Karpas-422 (cell line): Measurements from ENCODE around the gene IBTK. TPM values are rescaled to one million over a fixed set of nuclear protein-coding genes. Genes with fewer than 3 reads are reported as not detected.
A peak's percentile ranks its signal among the peaks of the same experiment; 100 is the strongest.

Experiments used
- DNase-seq: peaks from one replicate; pipeline ENCODE4 v3.0.0-alpha.2; 2015
- H2AFZ ChIP-seq: fragments of 200-600 bp; sonication (generic); 2 replicates; pipeline ENCODE4 v1.6.1; 2014; ENCODE audit warnings: antibody characterized with exemption, low read length, mixed read lengths
- H3K27ac ChIP-seq: fragments of 200-600 bp; sonication (generic); 2 replicates; pipeline ENCODE4 v1.5.1; 2014; ENCODE audit warnings: mild to moderate bottlenecking, low read length, moderate library complexity
- H3K27me3 ChIP-seq: fragments of 200-600 bp; sonication (generic); 2 replicates; pipeline ENCODE4 v1.6.1; 2014; ENCODE audit warnings: low read length, mixed read lengths
- H3K36me3 ChIP-seq: fragments of 200-600 bp; sonication (generic); 2 replicates; pipeline ENCODE4 v1.6.1; 2014; ENCODE audit warnings: low read length, mixed read lengths; ENCODE audit not compliant: insufficient read depth
- H3K4me1 ChIP-seq: fragments of 200-600 bp; sonication (generic); 2 replicates; pipeline ENCODE4 v1.6.1; 2014; ENCODE audit warnings: mild to moderate bottlenecking, low read length, mixed read lengths
- H3K4me2 ChIP-seq: fragments of 200-600 bp; sonication (generic); 2 replicates; pipeline ENCODE4 v1.6.1; 2014; ENCODE audit warnings: low read length, low read depth, mild to moderate bottlenecking; ENCODE audit not compliant: poor library complexity, severe bottlenecking
- H3K4me3 ChIP-seq: fragments of 200-600 bp; sonication (generic); 2 replicates; pipeline ENCODE4 v1.5.1; 2014; ENCODE audit warnings: mild to moderate bottlenecking, antibody characterized with exemption, low read length, mixed read lengths
- H3K79me2 ChIP-seq: fragments of 200-600 bp; sonication (generic); 2 replicates; pipeline ENCODE4 v1.6.1; 2014; ENCODE audit warnings: mild to moderate bottlenecking, low read length, mixed read lengths
- H3K9ac ChIP-seq: fragments of 200-600 bp; sonication (generic); 2 replicates; pipeline ENCODE4 v1.6.0; 2014; ENCODE audit warnings: low read length
- H3K9me2 ChIP-seq: fragments of 200-600 bp; sonication (generic), shearing (Covaris generic); replicated peaks from 2 replicates; pipeline ENCODE4 v1.6.0; 2014; ENCODE audit warnings: mild to moderate bottlenecking, low read length, moderate library complexity; ENCODE audit not compliant: insufficient read depth
- H3K9me3 ChIP-seq: fragments of 300-700, 200-600 bp; sonication (generic); 2 replicates; pipeline ENCODE4 v1.6.1; 2014; ENCODE audit warnings: low read length, mixed read lengths
- H4K20me1 ChIP-seq: fragments of 200-600 bp; sonication (generic); 2 replicates; pipeline ENCODE4 v1.6.1; 2014; ENCODE audit warnings: mild to moderate bottlenecking, antibody characterized with exemption, low read length, low read depth; ENCODE audit not compliant: insufficient read depth
- total RNA-seq: library from RNA; depleted of rRNA; stranded (reverse); fragments of >200 nt; shearing (Covaris generic); gene quantifications from 2 replicates; pipeline ENCODE4 v1.2.3, GENCODE V29; 2014; ENCODE audit warnings: low replicate concordance

IBTK gene
- total RNA-seq, 1 experiment from 2014 or later = 36.3 TPM

GRCh38 chr6:82179415-82179814, 68.1 kb downstream of the IBTK start:
- Histone ChIP-seq H3K36me3 (peaks cover 30% of the 10 kb centered on the region), H3K27ac (no peak overlapping the region), H3K4me2 (no peak overlapping the region)

GRCh38 chr6:82178759-82179112, 68.8 kb downstream of the IBTK start:
- Histone ChIP-seq H3K36me3 (peaks cover 30% of the 10 kb centered on the region), H3K27me3 (no peaks in the 10 kb centered on the region), H2AFZ (no peak overlapping the region), H3K4me2 (no peak overlapping the region), H3K4me3 (no peak overlapping the region), H3K9me2 (no peaks in the 10 kb centered on the region), H3K4me1 (no peaks in the 10 kb centered on the region), H3K79me2 (0 out of 2 replicates have a peak, but pooled peaks cover 10% of the 10 kb centered on the region), H4K20me1 (no peaks in the 10 kb centered on the region), H3K27ac (no peak overlapping the region), H3K9ac (no peak overlapping the region), H3K9me3 (no peaks in the 10 kb centered on the region)
- no peak for DNase-seq

More at GRCh38 chr6:82179415-82179814, 68.1 kb downstream of the IBTK start:
- no peak overlapping the region for H3K4me3 ChIP-seq
- 0 out of 2 replicates have a peak, but pooled peaks cover 10% of the 10 kb centered on the region for H3K79me2 ChIP-seq
- no peak overlapping the region for H2AFZ ChIP-seq
- DNase-seq = no peak
- H3K27me3 ChIP-seq = no peaks in the 10 kb centered on the region
- H3K4me1 ChIP-seq = no peaks in the 10 kb centered on the region
- H3K9ac ChIP-seq = no peak overlapping the region
- no peaks in the 10 kb centered on the region for H4K20me1 ChIP-seq
- no peaks in the 10 kb centered on the region for H3K9me2 ChIP-seq
- no peaks in the 10 kb centered on the region for H3K9me3 ChIP-seq

GRCh38 chr6:82178077-82178758, 69.3 kb downstream of the IBTK start:
- Histone ChIP-seq H3K9me3 (no peaks in the 10 kb centered on the region), H3K79me2 (0 out of 2 replicates have a peak, but pooled peaks cover 10% of the 10 kb centered on the region), H3K9ac (no peak overlapping the region), H3K9me2 (no peaks in the 10 kb centered on the region), H3K4me2 (no peak overlapping the region), H3K36me3 (peaks cover 30% of the 10 kb centered on the region), H2AFZ (no peak overlapping the region), H3K4me3 (no peak overlapping the region), H4K20me1 (no peaks in the 10 kb centered on the region), H3K27me3 (no peaks in the 10 kb centered on the region), H3K4me1 (no peaks in the 10 kb centered on the region), H3K27ac (no peak overlapping the region)
- peak; percentile 50 for DNase-seq

- H3K79me2 ChIP-seq = 0 out of 2 replicates have a peak, but pooled peaks cover 10% of the 10 kb centered on the region
- H3K9ac ChIP-seq = no peak overlapping the region
- H4K20me1 ChIP-seq = no peaks in the 10 kb centered on the region
- no peak overlapping the region for H3K27ac ChIP-seq
- H2AFZ ChIP-seq = no peak overlapping the region
- H3K27me3 ChIP-seq = no peaks in the 10 kb centered on the region
- DNase-seq = no peak
- peaks cover 31% of the 10 kb centered on the region for H3K36me3 ChIP-seq
- H3K9me2 ChIP-seq = no peaks in the 10 kb centered on the region
- H3K9me3 ChIP-seq = no peaks in the 10 kb centered on the region
- no peak overlapping the region for H3K4me2 ChIP-seq
- no peaks in the 10 kb centered on the region for H3K4me1 ChIP-seq
- no peak overlapping the region for H3K4me3 ChIP-seq
These were observed 70.9 kb downstream of the IBTK start for GRCh38 chr6:82176616-82177015.

- H3K27ac ChIP-seq = no peak overlapping the region
- no peak overlapping the region for H3K4me3 ChIP-seq
- no peak overlapping the region for H2AFZ ChIP-seq
- no peaks in the 10 kb centered on the region for H4K20me1 ChIP-seq
- H3K9me2 ChIP-seq = no peaks in the 10 kb centered on the region
- peaks cover 45% of the 10 kb centered on the region; the same call in 1 of the 2 replicates for H3K36me3 ChIP-seq
- H3K27me3 ChIP-seq = no peaks in the 10 kb centered on the region
- H3K4me1 ChIP-seq = no peaks in the 10 kb centered on the region
- H3K9ac ChIP-seq = no peak overlapping the region
- H3K79me2 ChIP-seq = no peaks in the 10 kb centered on the region
- H3K4me2 ChIP-seq = no peak overlapping the region
- DNase-seq = no peak
- no peaks in the 10 kb centered on the region for H3K9me3 ChIP-seq
These were observed 75.0 kb downstream of the IBTK start for GRCh38 chr6:82172594-82172993.

- Histone ChIP-seq H3K4me3 (no peak overlapping the region), H3K27me3 (no peaks in the 10 kb centered on the region), H3K79me2 (no peaks in the 10 kb centered on the region), H3K9me3 (no peaks in the 10 kb centered on the region), H3K9ac (no peak overlapping the region), H3K4me2 (no peak overlapping the region), H3K36me3 (peaks cover 53% of the 10 kb centered on the region; the same call in 1 of the 2 replicates), H4K20me1 (no peaks in the 10 kb centered on the region), H3K4me1 (no peaks in the 10 kb centered on the region), H2AFZ (no peak overlapping the region), H3K9me2 (no peaks in the 10 kb centered on the region), H3K27ac (no peak overlapping the region)
- no peak for DNase-seq
These were observed 78.2 kb downstream of the IBTK start for GRCh38 chr6:82169138-82169876.

GRCh38 chr6:82166493-82166892, 81.1 kb downstream of the IBTK start:
- Histone ChIP-seq H4K20me1 (no peaks in the 10 kb centered on the region), H3K9me3 (no peaks in the 10 kb centered on the region), H3K4me2 (no peak overlapping the region), H3K36me3 (peaks cover 37% of the 10 kb centered on the region; the same call in 1 of the 2 replicates), H3K9ac (no peak overlapping the region), H3K27me3 (no peaks in the 10 kb centered on the region), H3K4me3 (no peak overlapping the region), H3K79me2 (no peaks in the 10 kb centered on the region), H3K9me2 (no peaks in the 10 kb centered on the region), H2AFZ (no peak overlapping the region), H3K27ac (no peak overlapping the region), H3K4me1 (no peaks in the 10 kb centered on the region)
- no peak for DNase-seq

GRCh38 chr6:82160255-82160990, 87.1 kb downstream of the IBTK start:
- no peaks in the 10 kb centered on the region for H3K79me2 ChIP-seq
- no peak overlapping the region for H3K4me2 ChIP-seq
- H3K9me3 ChIP-seq = no peaks in the 10 kb centered on the region
- H3K9me2 ChIP-seq = no peaks in the 10 kb centered on the region
- H2AFZ ChIP-seq = no peak overlapping the region
- no peaks in the 10 kb centered on the region for H3K36me3 ChIP-seq
- no peak overlapping the region for H3K9ac ChIP-seq
- DNase-seq = no peak
- no peaks in the 10 kb centered on the region for H3K27me3 ChIP-seq
- H4K20me1 ChIP-seq = no peaks in the 10 kb centered on the region
- H3K27ac ChIP-seq = no peak overlapping the region
- no peak overlapping the region for H3K4me3 ChIP-seq
- H3K4me1 ChIP-seq = no peaks in the 10 kb centered on the region
